NOMO-1 treated with dmso at 0.1 percent for 144 hours (cell line): ENCODE results near the gene PRKAR1B.

Experiments
- DNase-seq: peaks from one replicate; lab custom pipeline; 2025; ENCODE audit not compliant: unreplicated experiment; lab: John Stamatoyannopoulos, UW

Gene PRKAR1B

GRCh38 chr7:576524-577277, 150.4 kb downstream of the PRKAR1B start:
- no peak for DNase-seq

- DNase-seq = no peak
Observed at GRCh38 chr7:575425-576366, 151.4 kb downstream of the PRKAR1B start.

GRCh38 chr7:574661-575395, 152.3 kb downstream of the PRKAR1B start:
- DNase-seq = no peak

- no peak for DNase-seq
Observed at GRCh38 chr7:573933-574381, 153.1 kb downstream of the PRKAR1B start.

- no peak for DNase-seq
Observed at GRCh38 chr7:573269-573932, 153.7 kb downstream of the PRKAR1B start.

GRCh38 chr7:572416-573268, 154.4 kb downstream of the PRKAR1B start:
- no peak for DNase-seq

GRCh38 chr7:571718-572415, 155.2 kb downstream of the PRKAR1B start:
- DNase-seq = no peak

GRCh38 chr7:571096-571717, 155.9 kb downstream of the PRKAR1B start:
- no peak for DNase-seq

GRCh38 chr7:570801-571070, 156.3 kb downstream of the PRKAR1B start:
- no peak for DNase-seq

GRCh38 chr7:569996-570800, 156.9 kb downstream of the PRKAR1B start:
- DNase-seq = no peak

GRCh38 chr7:569071-569855, 157.8 kb downstream of the PRKAR1B start:
- no peak for DNase-seq

GRCh38 chr7:568031-568951, 158.8 kb downstream of the PRKAR1B start:
- DNase-seq = no peak

GRCh38 chr7:567305-567883, 159.7 kb downstream of the PRKAR1B start:
- DNase-seq = no peak

GRCh38 chr7:566100-566499, 161.0 kb downstream of the PRKAR1B start:
- DNase-seq = no peak

GRCh38 chr7:564176-564865, 162.8 kb downstream of the PRKAR1B start:
- no peak for DNase-seq
